Pons (tissue), 1 donor: ENCODE data around the gene LHFPL3.
"Not testable (repeated sequence)": the region's sequence is repeated elsewhere in the genome, so short reads cannot be mapped to it uniquely, and the experiment has no call there.

Experiments used
- DNase-seq: peaks from one replicate; pipeline ENCODE4 v3.0.0-alpha.2; 2016; ENCODE audit warnings: low spot score

LHFPL3 gene

GRCh38 chr7:104895522-104896236 is 567.3 kb downstream of the LHFPL3 start:
- peak; percentile 64 for DNase-seq

GRCh38 chr7:104898434-104898833 is 570.0 kb downstream of the LHFPL3 start:
- no peak for DNase-seq

GRCh38 chr7:104900525-104901239 is 572.3 kb downstream of the LHFPL3 start:
- peak; percentile 94 for DNase-seq

GRCh38 chr7:104901240-104901619 is 572.8 kb downstream of the LHFPL3 start:
- DNase-seq = no peak

- no peak for DNase-seq
These were observed 573.8 kb downstream of the LHFPL3 start for GRCh38 chr7:104902183-104902582.

- no peak for DNase-seq
These were observed 574.6 kb downstream of the LHFPL3 start for GRCh38 chr7:104903044-104903443.

- no peak for DNase-seq
These were observed 575.4 kb downstream of the LHFPL3 start for GRCh38 chr7:104903846-104904245.

- DNase-seq = no peak
These were observed 577.6 kb downstream of the LHFPL3 start for GRCh38 chr7:104906032-104906431.

GRCh38 chr7:104906556-104906955 is 578.2 kb downstream of the LHFPL3 start:
- DNase-seq = no peak

GRCh38 chr7:104908636-104909035 is 580.2 kb downstream of the LHFPL3 start:
- no peak for DNase-seq

- no peak for DNase-seq
These were observed 580.7 kb downstream of the LHFPL3 start for GRCh38 chr7:104909096-104909495.

GRCh38 chr7:104914421-104914820 is 586.0 kb downstream of the LHFPL3 start:
- DNase-seq = no peak

- DNase-seq = no peak
These were observed 593.2 kb downstream of the LHFPL3 start for GRCh38 chr7:104921596-104921995.

- DNase-seq = no peak
These were observed 594.0 kb downstream of the LHFPL3 start for GRCh38 chr7:104922182-104923009.

- DNase-seq = peak; percentile 92
These were observed 594.6 kb downstream of the LHFPL3 start for GRCh38 chr7:104923010-104923421.

- DNase-seq = not testable (repeated sequence)
These were observed 597.8 kb downstream of the LHFPL3 start for GRCh38 chr7:104926189-104926588.

- DNase-seq = no peak
These were observed 598.2 kb downstream of the LHFPL3 start for GRCh38 chr7:104926601-104927041.

GRCh38 chr7:104927055-104927454 is 598.7 kb downstream of the LHFPL3 start:
- DNase-seq = no peak

- no peak for DNase-seq
These were observed 600.5 kb downstream of the LHFPL3 start for GRCh38 chr7:104928721-104929400.

GRCh38 chr7:104929921-104930320 is 601.5 kb downstream of the LHFPL3 start:
- DNase-seq = no peak

GRCh38 chr7:104931181-104931781 is 602.9 kb downstream of the LHFPL3 start:
- DNase-seq = peak; percentile 34

- no peak for DNase-seq
These were observed 604.6 kb downstream of the LHFPL3 start for GRCh38 chr7:104933022-104933421.
